CD4-positive, CD25-positive, alpha-beta regulatory T cell (primary cell): ENCODE measurements around the gene SCMH1. TPM values are rescaled to one million over a fixed set of nuclear protein-coding genes. Genes with fewer than 3 reads are reported as not detected.

Experiments
- polyA plus RNA-seq, 4 donors: library from polyadenylated mRNA; unstranded; fragments of 300-500 nt; fragmentation: Illumina TruSeq; gene quantifications; one replicate each; pipeline ENCODE4 v1.2.3, GENCODE V29; 2021
- total RNA-seq: library from RNA; stranded (reverse); gene quantifications from one replicate; pipeline ENCODE4 v1.2.3, GENCODE V29; 2022

Gene SCMH1
- total and polyA plus RNA-seq, 5 donors from 2014 or later, result 3.4 to 27.6 (median 5.5) TPM

Other genes with a start within 250 kb of the SCMH1 start
- 0.30 TPM for gene SLFNL1, start 220.6 kb downstream of the SCMH1 start, total RNA-seq
- under 1 TPM in 3 of 4 donors, not detected in 1; 0.07 to 0.41 (median 0.38) TPM for gene SLFNL1, start 220.6 kb downstream of the SCMH1 start, polyA plus RNA-seq
- 0.91 TPM for gene FOXO6, start 119.1 kb upstream of the SCMH1 start, total RNA-seq
- gene FOXO6, start 119.1 kb upstream of the SCMH1 start, polyA plus RNA-seq, result not detected
- 0.52 TPM for gene EDN2, start 242.4 kb upstream of the SCMH1 start, total RNA-seq
- not detected for gene EDN2, start 242.4 kb upstream of the SCMH1 start, polyA plus RNA-seq